ENCODE measurements around the gene IYD.

GRCh38 chr6:150342126-150342525, 26.7 kb upstream of the IYD start:
- TF ChIP-seq POLR2A (IDR thresholded peaks at IDR 0.05), result no peak
- TF ChIP-seq CTCF (IDR thresholded peaks at IDR 0.05), result no peak
- TF ChIP-seq EP300 (IDR thresholded peaks at IDR 0.05), result no peak

All from ovary (tissue), 3 donors.